Measurements from ENCODE around the gene BMAL1. TPM values are rescaled to one million over a fixed set of nuclear protein-coding genes. Genes with fewer than 3 reads are reported as not detected.
A peak's percentile ranks its signal among the peaks of the same experiment; 100 is the strongest.
"Not testable (repeated sequence)": the region's sequence is repeated elsewhere in the genome, so short reads cannot be mapped to it uniquely, and the experiment has no call there.

BMAL1 gene
- polyA plus RNA-seq, 4 donors, result 10.6 to 13.7 (median 11.5) TPM

- DNase-seq (ENCODE audit: low read depth in 4 of 4, low spot score in 3 of 4), result no peak
Measured at GRCh38 chr11:13368041-13368446, 90.5 kb downstream of the BMAL1 start.

- DNase-seq (ENCODE audit: low read depth in 4 of 4, low spot score in 3 of 4), result no peak
Measured at GRCh38 chr11:13373216-13373615, 95.6 kb downstream of the BMAL1 start.

GRCh38 chr11:13375798-13376197 lies 98.2 kb downstream of the BMAL1 start:
- DNase-seq (ENCODE audit: low read depth in 4 of 4, low spot score in 3 of 4), result no peak

GRCh38 chr11:13376402-13376801 lies 98.8 kb downstream of the BMAL1 start:
- no peak for DNase-seq (ENCODE audit: low read depth in 4 of 4, low spot score in 3 of 4)

- DNase-seq (ENCODE audit: low read depth in 4 of 4, low spot score in 3 of 4), result no peak
Measured at GRCh38 chr11:13376838-13377237, 99.2 kb downstream of the BMAL1 start.

- DNase-seq (ENCODE audit: low read depth in 4 of 4, low spot score in 3 of 4), result no peak
Measured at GRCh38 chr11:13378316-13378715, 100.7 kb downstream of the BMAL1 start.

- DNase-seq (ENCODE audit: low read depth in 4 of 4, low spot score in 3 of 4), result no peak
Measured at GRCh38 chr11:13380731-13381130, 103.1 kb downstream of the BMAL1 start.

GRCh38 chr11:13382751-13383150 lies 105.2 kb downstream of the BMAL1 start:
- DNase-seq (ENCODE audit: low read depth in 4 of 4, low spot score in 3 of 4), result no peak

- DNase-seq (ENCODE audit: low read depth in 4 of 4, low spot score in 3 of 4), result peak in 3 of 4 donors; percentile 10 to 41 (median 20)
Measured at GRCh38 chr11:13384908-13385640, 107.5 kb downstream of the BMAL1 start.

- no peak for DNase-seq (ENCODE audit: low read depth in 4 of 4, low spot score in 3 of 4)
Measured at GRCh38 chr11:13386567-13386966, 109.0 kb downstream of the BMAL1 start.

- no peak for DNase-seq (ENCODE audit: low read depth in 4 of 4, low spot score in 3 of 4)
Measured at GRCh38 chr11:13388741-13389140, 111.2 kb downstream of the BMAL1 start.

GRCh38 chr11:13391217-13391616 lies 113.6 kb downstream of the BMAL1 start:
- no peak for DNase-seq (ENCODE audit: low read depth in 4 of 4, low spot score in 3 of 4)

- not testable (repeated sequence) for DNase-seq (ENCODE audit: low read depth in 4 of 4, low spot score in 3 of 4)
Measured at GRCh38 chr11:13398335-13398734, 120.7 kb downstream of the BMAL1 start.

- no peak for DNase-seq (ENCODE audit: low read depth in 4 of 4, low spot score in 3 of 4)
Measured at GRCh38 chr11:13405220-13405619, 127.6 kb downstream of the BMAL1 start.

- no peak for DNase-seq (ENCODE audit: low read depth in 4 of 4, low spot score in 3 of 4)
Measured at GRCh38 chr11:13415201-13415600, 137.6 kb downstream of the BMAL1 start.

GRCh38 chr11:13421561-13421960 lies 144.0 kb downstream of the BMAL1 start:
- DNase-seq (ENCODE audit: low read depth in 4 of 4, low spot score in 3 of 4), result no peak

- no peak for DNase-seq (ENCODE audit: low read depth in 4 of 4, low spot score in 3 of 4)
Measured at GRCh38 chr11:13423372-13423771, 145.8 kb downstream of the BMAL1 start.

GRCh38 chr11:13427440-13427839 lies 149.8 kb downstream of the BMAL1 start:
- no peak for DNase-seq (ENCODE audit: low read depth in 4 of 4, low spot score in 3 of 4)

GRCh38 chr11:13429288-13429687 lies 151.7 kb downstream of the BMAL1 start:
- DNase-seq (ENCODE audit: low read depth in 4 of 4, low spot score in 3 of 4), result no peak

GRCh38 chr11:13429836-13430235 lies 152.2 kb downstream of the BMAL1 start:
- DNase-seq (ENCODE audit: low read depth in 4 of 4, low spot score in 3 of 4), result no peak

GRCh38 chr11:13433437-13433836 lies 155.8 kb downstream of the BMAL1 start:
- no peak for DNase-seq (ENCODE audit: low read depth in 4 of 4, low spot score in 3 of 4)

GRCh38 chr11:13434247-13435205 lies 156.9 kb downstream of the BMAL1 start:
- no peak for DNase-seq (ENCODE audit: low read depth in 4 of 4, low spot score in 3 of 4)

All from left renal pelvis (tissue), 4 donors.